ENCODE results near the gene GPR37L1.
"Not testable (repeated sequence)": the region's sequence is repeated elsewhere in the genome, so short reads cannot be mapped to it uniquely, and the experiment has no call there.

The GPR37L1 gene

DNA sequence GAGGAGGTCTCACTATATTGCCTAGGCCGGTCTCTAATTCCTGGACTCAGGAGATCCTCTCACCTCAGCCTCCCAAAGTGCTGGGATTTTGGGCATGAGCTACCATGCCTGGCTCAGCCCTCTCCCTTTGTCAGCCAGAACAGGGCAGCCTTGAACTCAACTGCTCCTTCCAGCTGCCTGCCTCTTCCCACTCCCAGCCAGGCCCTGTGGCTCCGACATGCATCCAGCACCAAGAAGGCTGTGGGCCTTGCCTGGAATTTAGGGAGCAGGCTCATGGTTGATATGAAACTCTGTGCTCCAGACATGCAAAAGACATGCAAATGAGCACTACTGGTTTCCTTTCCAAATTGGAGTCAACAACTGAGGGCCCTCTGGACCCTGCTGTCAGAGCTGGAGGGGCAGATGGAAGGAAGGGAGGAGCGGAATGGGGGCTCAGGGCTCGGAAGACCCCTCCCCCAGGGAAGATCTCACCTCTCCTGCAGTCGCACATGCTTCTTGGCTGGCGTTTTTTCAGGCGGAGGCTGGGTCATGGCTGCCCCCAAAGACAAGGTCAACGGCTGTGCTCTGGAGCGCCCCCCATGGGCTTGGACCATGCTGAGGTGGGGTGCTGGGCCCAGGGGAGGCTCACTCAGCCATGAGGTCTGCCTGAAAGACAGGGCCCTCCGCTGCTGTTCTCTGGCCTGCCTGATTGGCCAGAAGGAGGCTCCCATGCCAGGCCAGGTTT lies 36.3 kb downstream of the GPR37L1 start:
- DNase-seq, result peak; percentile 65

DNA sequence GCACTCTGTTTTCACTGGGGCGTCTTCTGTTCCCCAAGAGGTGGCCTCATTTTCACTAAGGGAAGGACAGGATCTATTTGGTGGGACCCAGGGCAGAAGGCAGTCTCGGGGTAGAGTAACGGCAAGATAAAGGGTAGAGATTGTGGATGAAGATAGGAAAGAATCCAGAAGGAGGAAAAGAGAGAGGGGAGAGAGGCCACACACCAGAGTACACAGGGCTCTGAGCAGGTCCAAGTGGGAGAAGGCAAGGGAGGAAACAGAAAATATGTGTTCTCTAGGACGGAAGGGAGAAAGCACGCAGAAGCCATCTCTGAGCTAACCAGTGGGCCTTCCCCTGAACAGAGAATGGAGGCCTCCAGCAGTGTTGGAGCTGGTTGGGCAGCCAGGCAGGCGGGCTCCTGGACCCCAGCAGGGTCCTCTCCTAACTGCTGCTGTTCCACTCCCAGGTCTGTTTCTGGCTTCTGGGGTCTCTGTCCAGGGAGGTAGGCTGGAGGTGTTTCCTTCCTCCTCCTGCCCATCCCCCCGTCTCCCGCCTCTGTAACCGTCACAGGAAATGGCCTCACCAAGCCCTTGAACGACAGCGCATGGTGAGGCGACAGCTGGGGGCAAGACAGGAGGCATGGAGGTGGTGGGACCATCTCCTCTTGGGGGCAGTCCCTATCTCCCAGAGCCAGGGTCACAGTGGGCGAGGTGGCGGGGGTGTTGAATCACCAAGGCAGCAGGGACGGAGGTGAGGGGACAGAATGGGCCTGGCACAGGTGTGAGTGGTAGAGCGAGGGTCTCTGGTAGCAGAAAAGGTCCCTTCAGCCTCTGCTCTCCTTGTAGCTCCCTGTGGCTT lies 37.0 kb downstream of the GPR37L1 start:
- DNase-seq, result no peak

DNA sequence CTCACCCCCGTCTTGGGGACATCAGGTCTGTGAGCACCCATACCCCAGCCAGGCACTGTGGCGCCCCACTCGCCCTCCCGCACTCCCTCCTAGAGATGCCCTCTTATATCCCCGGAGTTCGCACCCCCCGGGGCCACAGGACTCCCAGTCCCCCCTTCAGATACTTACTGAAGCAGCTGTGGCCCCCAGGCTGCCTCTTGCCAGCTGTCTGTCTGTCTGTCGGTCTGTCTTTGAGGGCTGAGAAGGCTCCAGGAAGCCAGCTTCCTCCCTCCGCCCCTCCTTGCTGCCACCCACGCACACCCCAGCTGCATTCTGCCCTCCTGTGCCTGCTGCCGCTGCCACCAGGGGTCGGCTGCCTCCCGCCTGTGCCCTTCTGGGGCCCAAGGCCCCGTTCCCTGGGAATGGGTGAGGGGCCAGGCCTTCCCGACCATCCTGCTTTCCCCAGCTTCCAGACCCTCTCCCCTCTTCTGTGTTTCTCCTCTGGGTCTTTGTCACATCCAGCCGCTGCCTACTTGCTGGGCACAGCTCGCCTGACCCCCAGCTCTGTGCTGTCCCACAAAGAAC lies 37.7 kb downstream of the GPR37L1 start, which contains the start of gene PTPN7:
PTPN7 (minus strand) TSS at position 226 of the 564 bp plus-strand sequence. CDS start 1,200 bp downstream, outside the sequence.
- no peak for DNase-seq

DNA sequence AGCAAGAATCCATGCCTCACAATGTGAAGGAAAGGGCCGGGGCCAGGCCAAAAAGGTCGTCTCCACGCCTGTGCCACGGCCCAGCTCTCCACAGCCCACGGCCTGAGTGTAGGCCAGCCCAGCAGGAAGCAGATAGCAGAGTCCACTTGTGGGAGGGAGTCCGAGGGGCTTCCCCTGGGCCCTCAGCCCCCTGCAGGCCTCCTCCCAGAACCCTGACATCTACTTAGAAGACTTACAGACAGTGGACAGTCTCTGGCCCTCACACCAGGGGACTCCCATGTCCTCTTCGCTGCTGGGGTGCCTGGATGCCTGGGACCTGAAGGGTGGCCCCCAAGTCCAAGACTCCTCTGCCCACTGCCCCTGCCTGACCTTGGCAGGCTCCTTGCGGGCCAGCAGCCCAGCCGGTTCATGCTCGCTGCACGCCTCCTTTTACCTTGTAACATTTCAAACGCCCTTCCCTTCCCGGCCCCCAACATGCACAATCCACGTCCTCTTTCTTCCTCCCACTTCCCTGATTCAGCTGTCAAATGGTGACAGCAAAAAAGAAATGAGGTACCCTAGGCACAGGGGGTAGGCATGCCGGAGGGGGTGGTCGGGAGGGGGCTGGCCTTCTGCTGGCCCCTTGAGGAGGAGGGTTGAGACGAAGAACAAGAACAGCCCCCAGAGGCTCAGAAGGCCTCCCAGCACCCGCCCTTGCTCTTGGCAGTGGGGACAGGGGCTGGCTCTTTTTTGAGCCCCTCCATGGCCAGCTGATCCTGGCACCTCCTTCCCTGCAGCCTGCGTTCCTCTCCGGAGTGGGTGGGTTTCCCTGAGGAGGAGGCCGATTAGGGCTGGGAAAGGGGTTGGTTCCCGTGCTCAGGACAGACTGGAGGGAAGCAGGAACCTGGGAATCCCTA lies 38.7 kb downstream of the GPR37L1 start:
- no peak for DNase-seq

DNA sequence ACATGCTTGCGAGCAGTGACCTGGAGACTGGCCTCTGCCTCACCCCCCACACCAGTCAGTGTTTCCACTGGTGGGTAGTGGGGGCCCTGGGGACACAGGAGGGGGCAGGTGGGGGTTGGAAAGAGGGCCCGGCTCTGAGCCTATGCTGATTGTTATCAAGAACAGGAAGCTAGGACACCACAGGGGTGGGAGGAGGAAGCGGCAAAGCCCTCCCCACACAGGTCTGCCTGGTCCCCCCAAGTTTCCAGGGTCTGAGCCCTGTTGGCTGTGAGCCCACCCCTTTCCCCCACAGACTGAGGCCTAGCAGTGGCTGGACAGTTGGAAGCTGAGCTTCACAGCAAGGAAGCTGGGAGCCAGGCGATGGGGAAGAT lies 39.3 kb downstream of the GPR37L1 start:
- no peak for DNase-seq

DNA sequence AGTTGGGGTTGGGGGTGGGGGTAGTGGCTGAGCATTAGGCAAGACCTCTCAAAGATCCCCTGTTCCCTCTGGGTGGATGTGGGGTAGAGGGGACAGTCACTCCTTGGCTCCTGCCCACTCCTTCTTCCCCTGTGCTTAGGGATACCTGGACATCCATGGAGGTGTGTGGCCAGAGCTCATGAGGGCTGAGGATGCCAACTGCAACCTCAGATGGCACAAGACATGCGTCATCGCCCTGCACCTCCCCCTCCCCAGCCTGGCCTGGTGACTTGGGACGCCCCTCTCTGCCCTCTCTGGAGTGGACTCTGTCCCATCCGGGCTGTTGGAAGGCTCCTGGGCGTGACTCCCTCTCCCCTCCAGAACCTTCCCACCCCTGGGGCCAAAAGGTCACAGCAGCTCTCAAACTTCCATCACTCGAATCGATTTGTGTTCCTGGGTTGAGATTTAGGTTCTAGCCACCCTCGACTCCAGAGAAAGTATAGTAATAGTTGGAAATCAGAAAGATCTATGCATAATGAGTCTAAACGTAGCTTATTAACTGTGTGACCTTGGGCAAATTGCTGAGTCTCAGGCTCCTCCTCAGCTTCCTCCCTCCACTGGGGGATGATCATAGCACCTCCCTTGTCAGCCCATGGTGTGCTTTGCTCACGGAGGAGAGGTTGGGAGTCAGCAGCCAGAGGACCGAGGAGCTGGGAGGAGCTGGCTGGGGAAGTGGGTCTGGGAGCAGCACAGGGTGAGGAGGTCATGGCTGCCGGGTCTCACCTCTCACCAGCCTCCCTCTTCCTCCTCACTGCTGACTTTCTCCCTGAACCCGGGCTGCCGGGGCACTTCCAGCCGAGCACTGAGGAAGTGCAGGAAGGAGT lies 39.9 kb downstream of the GPR37L1 start:
- no peak for DNase-seq

DNA sequence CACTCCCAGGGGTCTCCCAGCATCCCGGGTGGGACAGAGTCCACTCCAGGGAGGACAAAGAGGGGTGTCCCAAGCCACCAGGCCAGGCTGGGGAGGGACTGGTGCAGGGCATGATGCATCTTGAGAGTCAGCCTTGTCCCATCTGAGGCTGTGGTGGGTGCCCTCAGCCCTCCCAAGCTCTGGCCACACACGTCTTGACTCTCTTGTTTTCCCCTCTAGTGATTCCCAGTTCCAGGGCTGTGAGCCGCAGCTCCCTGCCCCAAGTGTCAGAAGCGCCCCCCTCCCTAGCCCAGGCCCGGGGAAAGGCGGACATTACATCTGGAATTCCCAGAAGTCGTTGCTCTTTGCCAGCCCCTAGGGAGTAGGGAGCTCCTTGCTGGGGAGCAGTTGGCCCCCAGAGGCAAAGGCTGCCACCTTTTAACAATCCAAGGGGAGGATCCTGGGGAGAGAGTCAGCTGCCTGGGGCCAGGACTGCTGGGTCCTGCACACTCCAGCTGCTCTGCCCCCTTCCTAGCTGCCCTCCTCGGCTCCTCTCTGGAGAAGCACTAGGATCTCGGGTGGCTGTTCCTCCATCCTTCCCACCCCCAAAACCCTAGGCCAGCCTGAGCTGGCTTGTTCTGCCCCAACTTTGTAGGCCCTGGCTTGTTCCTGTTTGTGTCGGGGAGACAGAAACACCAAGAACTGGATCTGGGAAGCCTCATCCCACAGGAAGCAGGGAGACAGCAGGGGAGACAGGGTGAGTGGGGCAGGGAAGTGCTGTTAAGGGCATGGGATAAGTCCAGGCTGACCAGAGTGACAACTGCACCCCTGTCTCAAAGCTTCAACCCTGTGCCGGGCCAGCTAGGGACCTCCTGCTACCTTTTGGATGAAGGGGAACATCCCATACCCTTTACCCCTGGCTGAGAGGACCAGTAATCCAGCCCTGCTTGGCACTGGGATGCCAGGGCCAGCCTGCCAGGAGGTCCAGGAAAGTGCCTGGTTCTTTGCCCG lies 40.9 kb downstream of the GPR37L1 start:
- no peak for DNase-seq

DNA sequence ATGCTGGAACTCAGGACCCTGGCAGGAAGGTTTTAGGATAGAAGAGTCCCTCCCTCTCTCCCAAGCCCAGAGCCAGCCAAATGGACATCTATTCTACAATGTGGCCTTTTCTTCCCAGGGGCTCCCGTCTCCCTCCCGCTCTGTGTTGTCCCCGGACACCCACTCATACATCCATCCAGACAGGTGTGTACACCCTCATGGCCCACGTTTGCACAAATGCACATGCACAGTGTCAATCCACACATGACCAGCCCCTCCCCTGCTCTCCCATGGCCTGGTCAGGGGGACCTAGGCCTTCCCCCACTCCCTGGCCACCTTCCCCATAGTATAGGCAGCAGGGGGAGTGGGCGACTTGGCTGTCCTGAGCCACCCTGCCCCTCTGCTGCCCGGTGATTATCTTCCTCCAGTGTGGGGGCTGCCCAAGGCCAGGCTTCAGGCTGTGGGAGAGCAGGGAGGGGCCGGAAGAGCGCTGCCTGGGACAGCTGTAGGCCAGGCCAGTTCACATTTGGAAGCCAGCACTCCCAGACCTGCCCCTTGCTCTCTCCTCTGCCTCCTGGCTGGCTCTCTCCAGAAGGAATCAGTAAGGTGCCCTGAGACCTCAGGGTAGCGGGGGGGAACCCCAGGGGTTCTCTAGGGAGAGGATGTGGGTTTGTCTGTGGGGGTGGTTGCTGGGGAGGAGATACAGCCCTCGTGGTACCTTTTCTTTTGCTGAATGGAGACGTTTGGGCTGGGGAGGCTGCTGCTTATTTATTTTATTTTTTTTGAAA lies 41.7 kb downstream of the GPR37L1 start:
- DNase-seq, result no peak

DNA sequence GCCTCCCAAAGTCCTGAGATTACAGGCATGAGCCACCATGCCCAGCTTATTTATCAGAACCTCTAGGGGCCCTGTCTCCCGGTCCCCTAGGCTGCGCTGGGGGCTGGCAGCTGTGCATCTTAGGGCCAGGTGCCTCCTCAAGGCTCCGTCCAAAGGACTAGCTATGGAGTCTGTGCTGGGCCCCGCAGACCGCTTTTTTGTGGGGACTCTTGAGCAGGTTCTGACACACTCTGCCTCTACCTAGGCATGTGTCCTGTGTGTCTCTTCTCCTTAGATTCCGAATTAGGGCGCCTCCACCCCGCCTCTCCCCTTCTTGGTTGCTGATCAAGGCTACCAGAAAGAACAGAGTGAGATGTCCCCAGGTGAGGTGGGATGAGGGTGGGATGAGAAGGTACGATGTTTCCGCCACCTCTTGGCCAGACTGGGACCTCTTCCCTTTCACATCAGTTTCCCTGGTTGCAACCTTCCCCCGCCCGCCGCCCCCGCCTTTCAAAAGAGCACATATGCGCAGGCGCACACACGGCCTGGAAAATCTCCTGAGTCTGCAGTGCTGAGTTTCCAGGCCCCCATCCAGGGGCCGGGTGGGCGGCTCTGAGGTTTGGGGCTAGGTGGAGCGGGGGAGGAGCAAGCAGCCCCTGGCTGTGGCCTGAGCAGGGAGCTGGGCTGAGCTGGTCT lies 42.7 kb downstream of the GPR37L1 start:
- no peak for DNase-seq

DNA sequence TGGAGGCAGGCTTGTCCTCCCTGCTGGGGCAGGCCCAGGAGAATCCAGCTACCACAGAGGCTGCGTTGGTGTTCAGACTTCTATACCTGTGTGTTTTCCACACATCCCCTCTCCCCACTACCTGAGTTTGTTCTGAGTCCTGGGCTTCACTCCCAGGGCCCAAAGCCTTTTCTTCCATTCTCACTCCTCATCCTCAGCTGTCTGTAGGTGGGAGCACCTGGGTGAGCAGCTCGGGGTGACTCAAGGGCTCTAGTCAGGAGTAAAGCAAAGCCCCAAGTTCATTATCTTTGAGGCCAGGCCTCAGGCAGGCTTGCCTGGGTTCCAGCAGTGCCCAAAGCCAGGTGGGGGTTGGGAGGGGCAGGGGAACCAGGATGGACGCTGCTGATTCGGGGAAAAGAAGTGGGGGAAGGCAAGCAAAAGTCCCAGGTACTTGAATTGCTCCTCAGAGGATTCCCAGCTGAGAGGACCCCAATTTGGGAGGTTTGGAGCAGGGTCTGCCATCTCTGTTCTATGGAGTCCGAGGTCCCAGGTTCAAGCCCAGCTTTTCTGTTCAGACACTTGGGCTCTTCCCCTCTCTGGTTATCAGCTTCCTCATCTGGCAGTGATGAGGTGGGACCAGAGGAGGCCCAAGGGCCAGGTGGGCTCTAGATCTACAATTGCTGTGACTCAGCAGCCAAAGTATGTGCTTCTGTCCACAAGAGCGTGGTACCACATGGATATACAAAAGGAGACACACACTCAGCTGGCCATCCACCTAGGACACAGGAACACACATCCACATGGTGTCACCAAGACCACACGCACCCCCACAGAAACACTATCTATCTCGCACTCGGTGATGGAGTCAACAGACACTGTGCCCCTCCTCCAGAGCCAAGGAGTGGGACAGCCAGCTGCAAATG lies 43.5 kb downstream of the GPR37L1 start:
- no peak for DNase-seq

DNA sequence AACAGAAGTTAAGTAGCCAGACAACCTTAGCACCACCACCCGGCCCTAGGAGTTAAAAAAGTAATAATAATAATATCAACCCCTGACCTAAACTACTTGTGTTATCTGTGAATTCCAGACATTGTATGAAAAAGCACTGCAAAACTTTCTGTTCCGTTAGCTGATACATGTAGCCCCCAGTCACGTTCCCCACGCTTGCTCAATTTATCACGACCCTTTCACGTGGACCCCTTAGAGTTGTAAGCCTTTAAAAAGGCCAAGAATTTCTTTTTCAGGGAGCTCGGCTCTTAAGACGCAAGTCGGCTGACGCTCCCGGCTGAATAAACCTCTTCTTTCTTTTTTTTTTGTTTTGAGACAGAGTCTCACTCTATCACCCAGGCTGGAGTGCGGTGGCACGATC lies 44.3 kb downstream of the GPR37L1 start:
- not testable (repeated sequence) for DNase-seq

DNA sequence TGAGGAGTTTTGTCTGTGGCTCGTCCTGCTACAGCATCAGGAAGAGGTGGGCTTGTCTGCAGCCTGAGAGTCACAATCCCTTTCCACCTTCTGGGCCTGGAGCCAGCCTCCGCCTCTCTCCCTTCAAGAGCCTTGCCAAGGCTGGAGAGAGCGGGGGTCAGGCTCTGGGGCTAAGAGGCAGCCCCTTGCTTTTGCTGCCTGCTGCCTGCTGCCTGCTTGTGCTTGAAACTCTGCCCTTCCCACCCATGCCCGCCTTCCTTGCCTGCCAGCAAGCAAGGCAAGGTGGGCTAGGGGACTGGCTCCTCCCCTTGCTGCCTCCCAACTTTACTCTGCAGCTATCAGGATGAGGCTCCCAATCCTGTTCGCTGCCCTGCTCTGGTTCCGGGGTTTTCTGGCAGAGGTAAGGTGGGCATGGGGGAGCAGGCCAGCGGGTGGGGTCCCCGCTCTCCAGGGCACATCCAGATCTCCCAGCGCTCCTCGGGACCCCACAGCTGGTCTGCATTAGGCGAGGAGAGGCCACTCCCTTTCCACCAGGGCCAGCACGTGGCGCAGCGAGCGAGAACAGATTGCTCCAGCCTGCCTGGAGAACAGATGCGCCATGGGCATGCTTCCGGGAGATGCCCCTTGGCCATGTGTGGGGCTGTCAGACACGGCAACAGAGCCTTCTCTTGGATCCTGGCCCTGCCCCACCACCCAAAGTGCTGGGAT lies 45.1 kb downstream of the GPR37L1 start:
- no peak for DNase-seq

DNA sequence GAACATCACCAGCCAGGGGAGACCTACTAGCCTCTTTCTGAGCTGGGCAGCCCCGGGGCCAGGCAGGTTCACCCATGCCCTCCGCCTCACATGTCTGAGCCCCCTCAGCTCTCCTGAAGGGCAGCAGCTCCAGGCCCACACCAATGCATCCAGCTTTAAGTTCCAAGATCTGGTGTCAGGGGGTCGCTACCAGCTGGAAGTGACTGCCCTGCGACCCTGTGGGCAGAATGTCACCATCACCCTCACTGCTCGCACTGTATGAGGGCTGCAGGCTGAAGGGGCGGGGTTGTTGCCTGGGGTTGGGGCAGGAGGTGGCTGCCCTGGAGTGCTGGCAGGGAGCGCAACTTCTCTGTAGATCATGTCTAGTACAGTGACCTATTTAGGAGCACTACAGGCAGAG lies 46.1 kb downstream of the GPR37L1 start:
- DNase-seq, result no peak

DNA sequence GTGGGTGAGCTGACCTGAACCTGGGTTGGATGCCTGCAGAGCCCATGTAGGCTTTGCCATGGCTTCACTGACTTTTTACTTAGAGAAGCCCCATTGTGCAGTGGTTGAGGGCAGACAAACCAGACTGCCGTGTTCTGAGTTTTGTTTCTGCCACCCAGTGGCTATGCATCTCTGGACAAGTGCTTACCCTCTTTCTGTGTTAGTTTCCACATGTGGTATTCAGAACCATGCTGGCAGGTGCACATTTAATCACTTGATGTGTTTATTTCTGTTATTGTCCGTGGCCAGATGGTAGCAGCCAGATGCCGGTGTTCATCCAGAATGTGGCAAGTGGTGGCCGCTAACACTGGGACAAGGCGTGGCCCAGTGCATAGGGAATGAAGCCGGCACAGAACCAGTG lies 48.0 kb downstream of the GPR37L1 start:
- DNase-seq, result no peak

DNA sequence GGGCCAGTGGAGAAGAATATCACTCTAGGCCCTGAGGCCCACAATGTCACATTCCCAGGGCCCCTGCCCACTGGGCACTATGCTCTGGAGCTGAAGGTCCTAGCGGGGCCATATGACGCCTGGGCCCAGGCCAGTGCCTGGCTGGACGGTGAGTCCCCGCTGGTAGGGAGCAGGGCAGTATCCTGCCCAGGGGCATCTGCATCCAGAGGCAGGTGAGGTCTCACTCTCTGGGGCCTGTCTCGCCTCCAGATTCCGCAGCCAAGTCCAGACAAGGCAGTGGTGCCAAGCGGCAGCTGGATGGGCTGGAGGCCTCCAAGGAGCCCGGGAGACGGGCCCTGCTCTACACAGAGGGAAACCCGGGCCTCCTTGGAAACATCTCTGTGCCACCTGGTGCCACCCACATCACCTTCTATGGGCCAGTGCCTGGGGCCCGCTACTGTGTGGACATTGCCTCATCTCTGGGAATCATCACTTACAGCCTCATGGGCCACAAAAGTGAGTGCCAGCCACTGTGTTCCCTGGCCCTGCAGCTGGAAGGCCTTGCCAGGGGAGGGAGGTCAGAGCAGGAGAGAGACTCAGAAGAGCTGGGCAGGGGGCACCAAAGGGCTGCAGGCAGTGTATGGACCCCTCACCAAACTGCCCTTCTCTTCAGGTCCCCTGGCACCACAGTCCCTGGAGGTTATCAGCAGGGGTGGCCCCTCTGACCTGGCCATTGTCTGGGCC lies 48.7 kb downstream of the GPR37L1 start:
- no peak for DNase-seq

DNA sequence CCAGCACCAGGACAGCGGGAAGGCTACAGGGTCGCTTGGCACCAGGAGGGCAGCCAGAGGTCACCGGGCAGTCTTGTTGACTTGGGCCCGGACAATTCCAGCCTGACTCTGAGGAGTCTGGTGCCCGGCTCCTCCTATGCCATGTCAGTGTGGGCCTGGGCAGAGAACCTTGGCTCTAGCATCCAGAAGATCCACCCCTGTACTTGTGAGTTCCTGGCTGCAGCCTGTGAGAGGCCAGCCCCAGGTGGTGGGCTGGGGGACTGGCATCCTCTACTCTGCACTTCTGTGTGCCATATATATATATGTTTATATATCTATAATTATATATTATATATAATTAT lies 49.3 kb downstream of the GPR37L1 start:
- DNase-seq, result no peak

DNA sequence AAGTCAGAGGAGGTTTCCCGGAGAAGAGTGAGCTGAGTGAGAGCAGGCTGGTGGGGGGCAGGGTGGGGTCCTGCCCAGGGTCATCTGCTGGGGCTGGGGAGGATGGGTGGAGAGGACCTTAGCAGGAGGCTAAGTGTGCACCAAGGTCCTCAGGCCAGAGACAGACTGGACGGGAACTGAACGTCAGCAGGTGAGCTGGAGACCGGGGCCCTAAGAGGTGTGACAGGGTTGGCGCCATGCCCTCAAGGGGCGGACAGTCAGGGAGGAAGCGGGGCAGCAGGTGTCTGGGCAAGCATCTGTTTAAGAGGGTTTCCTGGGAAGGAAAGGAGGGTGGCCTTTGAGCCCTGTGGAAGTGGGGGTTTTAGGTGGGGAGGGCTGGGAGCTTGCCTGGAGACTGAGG lies 51.3 kb downstream of the GPR37L1 start:
- no peak for DNase-seq
